Activated CD4-positive, alpha-beta T cell treated with anti-CD3 and anti-CD28 coated beads for 36 hours (primary cell): Measurements from ENCODE around the gene CRTAC1. TPM values are rescaled to one million over a fixed set of nuclear protein-coding genes. Genes with fewer than 3 reads are reported as not detected.
A peak's percentile ranks its signal among the peaks of the same experiment; 100 is the strongest.

ENCODE experiments used
- ATAC-seq: fragments of 200-7000 bp; cut with Tn5 transposase; one replicate; pipeline ENCODE4 v1.10.0; 2021; ENCODE audit warnings: mild to moderate bottlenecking, moderate library complexity
- CTCF ChIA-PET: fragments of 350-600 bp; sonication (Branson Sonifier 250); formaldehyde crosslinking; loops from one replicate; lab custom pipeline; 2021; ENCODE audit warnings: antibody characterized with exemption; lab: Charles Lee
- POLR2A ChIA-PET: fragments of 350-600 bp; sonication (Branson Sonifier 250); formaldehyde crosslinking; loops from one replicate; lab custom pipeline; 2021; ENCODE audit warnings: antibody characterized with exemption, inconsistent platforms; lab: Charles Lee
- DNase-seq: peaks from one replicate; pipeline ENCODE4 v3.0.0-alpha.2; 2020
- H3K27ac Mint-ChIP-seq: one replicate; pipeline ENCODE4 v1.8.0; 2021; ENCODE audit warnings: mixed read lengths
- H3K27me3 Mint-ChIP-seq: one replicate; pipeline ENCODE4 v1.8.0; 2021; ENCODE audit warnings: mixed read lengths
- H3K36me3 Mint-ChIP-seq: one replicate; pipeline ENCODE4 v1.8.0; 2021; ENCODE audit warnings: low read depth, mixed read lengths
- H3K4me1 Mint-ChIP-seq: one replicate; pipeline ENCODE4 v1.8.0; 2021; ENCODE audit warnings: mixed read lengths
- H3K4me3 Mint-ChIP-seq: one replicate; pipeline ENCODE4 v1.8.0; 2021; ENCODE audit warnings: mild to moderate bottlenecking, moderate library complexity, mixed read lengths
- H3K9me3 Mint-ChIP-seq: one replicate; pipeline ENCODE4 v1.8.0; 2021; ENCODE audit warnings: low read depth, mixed read lengths
- intact Hi-C, 2 experiments: fragments of 100-400 bp; cut with DNase I in 1 of 2; cut with micrococcal nuclease in 1 of 2; formaldehyde crosslinking; loops; one replicate each; pipeline versions ENCODE4 v1.14.2 to v1.15.1; 2022 to 2024; cut with DNase I, micrococcal nuclease
- total RNA-seq, 2 experiments: library from RNA; stranded (reverse); gene quantifications; one replicate each; pipeline ENCODE4 v1.2.3, GENCODE V29; 2021

The CRTAC1 gene
- total RNA-seq, 2 experiments from 2014 or later = not detected

- Mint-ChIP-seq H3K4me3 (no peak overlapping the region), H3K9me3 (no peaks in the 10 kb centered on the region), H3K36me3 (no peaks in the 10 kb centered on the region), H3K27me3 (peaks cover 7% of the 10 kb centered on the region), H3K27ac (no peak overlapping the region), H3K4me1 (no peaks in the 10 kb centered on the region)
- ChIA-PET POLR2A (no interaction called here), CTCF (interaction anchor here (0.6 kb wide), 1 partner anchor 18 kb away, joined by 3 read pairs; no protein-coding TSS in a partner anchor)
- ATAC-seq (no peak), DNase-seq (no peak)
- intact Hi-C loops = no loop called here
These were observed 133.6 kb downstream of the CRTAC1 start for GRCh38 chr10:97896756-97897358.

- Mint-ChIP-seq H3K27me3 (peaks cover 8% of the 10 kb centered on the region), H3K4me3 (no peak overlapping the region), H3K27ac (no peak overlapping the region), H3K9me3 (no peaks in the 10 kb centered on the region), H3K36me3 (no peaks in the 10 kb centered on the region), H3K4me1 (no peaks in the 10 kb centered on the region)
- DNase-seq = no peak
- no peak for ATAC-seq
- ChIA-PET CTCF (no interaction called here), POLR2A (no interaction called here)
- intact Hi-C loops = no loop called here
These were observed 134.5 kb downstream of the CRTAC1 start for GRCh38 chr10:97895915-97896314.

- Mint-ChIP-seq H3K4me3 (no peak overlapping the region), H3K4me1 (no peaks in the 10 kb centered on the region), H3K36me3 (no peaks in the 10 kb centered on the region), H3K27me3 (peaks cover 8% of the 10 kb centered on the region), H3K9me3 (no peaks in the 10 kb centered on the region), H3K27ac (no peak overlapping the region)
- ChIA-PET CTCF (interaction anchor here (0.6 kb wide), 1 partner anchor 20 kb away, joined by 4 read pairs; no protein-coding TSS in a partner anchor), POLR2A (no interaction called here)
- DNase-seq (no peak), ATAC-seq (no peak)
- intact Hi-C loops = no loop called here
These were observed 135.3 kb downstream of the CRTAC1 start for GRCh38 chr10:97895084-97895483.

- intact Hi-C loops = no loop called here
- Mint-ChIP-seq H3K27me3 (peaks cover 8% of the 10 kb centered on the region), H3K36me3 (no peaks in the 10 kb centered on the region), H3K9me3 (no peaks in the 10 kb centered on the region), H3K27ac (no peak overlapping the region), H3K4me1 (no peaks in the 10 kb centered on the region), H3K4me3 (no peak overlapping the region)
- CTCF ChIA-PET = no interaction called here
- DNase-seq = no peak
- POLR2A ChIA-PET = no interaction called here
- no peak for ATAC-seq
These were observed 136.3 kb downstream of the CRTAC1 start for GRCh38 chr10:97894092-97894491.

GRCh38 chr10:97892939-97893338 lies 137.5 kb downstream of the CRTAC1 start:
- DNase-seq (no peak), ATAC-seq (no peak)
- Mint-ChIP-seq H3K27me3 (peaks cover 8% of the 10 kb centered on the region), H3K4me3 (no peak overlapping the region), H3K27ac (no peak overlapping the region), H3K36me3 (no peaks in the 10 kb centered on the region), H3K9me3 (no peaks in the 10 kb centered on the region), H3K4me1 (no peaks in the 10 kb centered on the region)
- intact Hi-C loops = no loop called here
- ChIA-PET POLR2A (no interaction called here), CTCF (interaction anchor here (0.6 kb wide), 1 partner anchor 22 kb away, joined by 4 read pairs; no protein-coding TSS in a partner anchor)

GRCh38 chr10:97892506-97892905 lies 137.9 kb downstream of the CRTAC1 start:
- Mint-ChIP-seq H3K36me3 (no peaks in the 10 kb centered on the region), H3K27me3 (peaks cover 8% of the 10 kb centered on the region), H3K4me1 (no peaks in the 10 kb centered on the region), H3K9me3 (no peaks in the 10 kb centered on the region), H3K4me3 (no peak overlapping the region), H3K27ac (no peak overlapping the region)
- DNase-seq = no peak
- ChIA-PET POLR2A (no interaction called here), CTCF (interaction anchor here (0.6 kb wide), 1 partner anchor 13 kb away, joined by 3 read pairs; no protein-coding TSS in a partner anchor)
- intact Hi-C loops = no loop called here
- ATAC-seq = no peak

GRCh38 chr10:97891497-97892167 lies 138.8 kb downstream of the CRTAC1 start:
- ATAC-seq (no peak), DNase-seq (no peak)
- Mint-ChIP-seq H3K4me1 (no peaks in the 10 kb centered on the region), H3K4me3 (no peak overlapping the region), H3K27me3 (peaks cover 8% of the 10 kb centered on the region), H3K27ac (no peak overlapping the region), H3K9me3 (no peaks in the 10 kb centered on the region), H3K36me3 (no peaks in the 10 kb centered on the region)
- intact Hi-C loops = no loop called here
- CTCF ChIA-PET = interaction anchor here (0.6 kb wide), 1 partner anchor 12 kb away, joined by 3 read pairs; no protein-coding TSS in a partner anchor
- POLR2A ChIA-PET = no interaction called here

- DNase-seq = peak; percentile 62
- H3K9me3 Mint-ChIP-seq = no peaks in the 10 kb centered on the region
- H3K4me1 Mint-ChIP-seq = no peaks in the 10 kb centered on the region
- POLR2A ChIA-PET = no interaction called here
- peaks cover 8% of the 10 kb centered on the region for H3K27me3 Mint-ChIP-seq
- CTCF ChIA-PET = interaction anchor here (1.3 kb wide), 1 partner anchor 21 kb away, joined by 3 read pairs; no protein-coding TSS in a partner anchor
- no peak overlapping the region for H3K4me3 Mint-ChIP-seq
- peak; percentile 83 for ATAC-seq
- no peaks in the 10 kb centered on the region for H3K36me3 Mint-ChIP-seq
- no peak overlapping the region for H3K27ac Mint-ChIP-seq
- intact Hi-C loops = no loop called here
These were observed 140.8 kb downstream of the CRTAC1 start for GRCh38 chr10:97889461-97890265.

- intact Hi-C loops = no loop called here
- Mint-ChIP-seq H3K36me3 (no peaks in the 10 kb centered on the region), H3K4me1 (no peaks in the 10 kb centered on the region), H3K9me3 (no peaks in the 10 kb centered on the region), H3K4me3 (no peak overlapping the region), H3K27me3 (peaks cover 5% of the 10 kb centered on the region), H3K27ac (no peak overlapping the region)
- ChIA-PET POLR2A (no interaction called here), CTCF (interaction anchor here (0.9 to 1.3 kb wide), 2 partner anchors 20 to 152 kb away, joined by 3 read pairs; no protein-coding TSS in a partner anchor)
- DNase-seq = peak; percentile 52
- peak; percentile 30 for ATAC-seq
These were observed 141.7 kb downstream of the CRTAC1 start for GRCh38 chr10:97888641-97889262.

GRCh38 chr10:97888134-97888533 lies 142.3 kb downstream of the CRTAC1 start:
- no peaks in the 10 kb centered on the region for H3K4me1 Mint-ChIP-seq
- intact Hi-C loops = no loop called here
- no peak overlapping the region for H3K27ac Mint-ChIP-seq
- ChIA-PET POLR2A (no interaction called here), CTCF (interaction anchor here (0.9 kb wide), 1 partner anchor 153 kb away, joined by 3 read pairs; no protein-coding TSS in a partner anchor)
- peaks cover 3% of the 10 kb centered on the region for H3K27me3 Mint-ChIP-seq
- no peaks in the 10 kb centered on the region for H3K9me3 Mint-ChIP-seq
- H3K4me3 Mint-ChIP-seq = no peak overlapping the region
- ATAC-seq (no peak), DNase-seq (no peak)
- no peaks in the 10 kb centered on the region for H3K36me3 Mint-ChIP-seq

- Mint-ChIP-seq H3K4me3 (no peak overlapping the region), H3K9me3 (no peaks in the 10 kb centered on the region), H3K36me3 (no peaks in the 10 kb centered on the region), H3K4me1 (no peaks in the 10 kb centered on the region), H3K27me3 (peaks cover 3% of the 10 kb centered on the region), H3K27ac (no peak overlapping the region)
- ATAC-seq (no peak), DNase-seq (no peak)
- intact Hi-C loops = no loop called here
- ChIA-PET CTCF (interaction anchor here (0.6 kb wide), 1 partner anchor 161 kb away, joined by 3 read pairs; no protein-coding TSS in a partner anchor), POLR2A (no interaction called here)
These were observed 143.0 kb downstream of the CRTAC1 start for GRCh38 chr10:97887399-97887798.
